Activated CD4-positive, alpha-beta T cell treated with anti-CD3 and anti-CD28 coated beads, Interleukin-2, Interleukin-6, amounts not matched to agents 100 ng/mL and 50 ng/mL, durations not matched to agents 16 hours and 8 hours (primary cell): ENCODE data around the gene KCNIP4.

ENCODE experiments used
- DNase-seq: peaks from one replicate; pipeline ENCODE4 v3.0.0-alpha.2; 2020

The KCNIP4 gene

DNA sequence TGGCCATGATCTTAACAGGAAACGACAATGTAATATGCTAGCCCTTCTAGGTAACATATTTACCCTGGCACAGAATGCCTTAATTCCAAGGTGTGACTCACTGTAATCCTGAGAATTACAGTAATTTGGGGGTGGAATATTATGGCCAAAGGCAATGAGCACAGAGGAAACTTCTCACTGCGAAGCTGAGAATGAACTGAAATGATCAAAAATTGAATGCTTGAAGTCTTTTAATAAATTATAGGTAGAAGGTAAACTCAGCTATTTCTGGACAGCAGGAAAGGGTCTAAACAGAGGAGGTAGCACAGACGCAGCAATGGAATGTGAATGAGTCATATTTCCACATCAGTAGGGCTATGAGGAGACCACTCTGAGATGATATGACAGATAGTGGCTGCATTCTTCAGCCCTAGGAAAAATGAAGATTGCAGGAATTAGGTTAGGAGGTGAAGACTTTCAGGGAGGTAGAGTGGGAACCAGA is 935.7 kb downstream of the KCNIP4 start:
- DNase-seq, result no peak

- DNase-seq, result no peak
Observed at GRCh38 chr4:21011106-21011505, 937.5 kb downstream of the KCNIP4 start.

DNA sequence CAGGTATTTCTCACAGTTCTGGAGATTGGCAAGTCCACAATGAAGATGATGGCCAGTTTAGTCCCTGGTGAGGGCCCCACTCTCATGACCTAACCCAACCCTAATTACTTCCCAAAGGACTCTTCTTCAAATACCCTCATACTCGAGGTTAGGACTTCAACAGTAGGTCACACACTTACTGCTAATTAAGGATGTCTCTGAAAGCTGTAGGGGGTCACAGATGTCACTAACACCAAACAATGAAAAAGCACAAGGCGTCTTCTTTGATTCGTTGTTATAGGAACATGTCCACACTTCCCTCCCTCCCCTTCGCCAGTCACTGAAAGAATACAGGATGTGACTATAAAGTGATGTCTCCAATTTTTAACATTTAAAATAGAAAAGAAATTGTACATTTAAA is 938.6 kb downstream of the KCNIP4 start:
- DNase-seq, result no peak

DNA sequence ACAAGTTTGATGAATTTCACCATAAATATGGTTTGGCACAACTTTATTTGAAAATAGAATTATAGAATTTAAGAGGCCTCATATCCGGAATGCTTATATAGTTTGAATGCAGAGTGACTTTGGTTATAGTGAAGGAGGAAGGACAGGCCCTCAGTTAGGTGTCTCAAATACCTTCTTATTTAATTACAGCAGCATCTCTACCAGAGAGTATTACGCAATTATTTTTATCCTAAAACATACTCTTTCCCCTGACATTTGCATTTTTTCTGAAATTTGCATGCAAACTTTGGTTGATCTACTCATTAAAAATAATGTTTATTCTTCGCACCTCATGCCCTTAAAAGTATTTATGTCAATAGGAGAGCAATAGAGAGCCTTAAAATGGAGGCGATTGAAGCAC is 942.9 kb downstream of the KCNIP4 start:
- no peak for DNase-seq

DNA sequence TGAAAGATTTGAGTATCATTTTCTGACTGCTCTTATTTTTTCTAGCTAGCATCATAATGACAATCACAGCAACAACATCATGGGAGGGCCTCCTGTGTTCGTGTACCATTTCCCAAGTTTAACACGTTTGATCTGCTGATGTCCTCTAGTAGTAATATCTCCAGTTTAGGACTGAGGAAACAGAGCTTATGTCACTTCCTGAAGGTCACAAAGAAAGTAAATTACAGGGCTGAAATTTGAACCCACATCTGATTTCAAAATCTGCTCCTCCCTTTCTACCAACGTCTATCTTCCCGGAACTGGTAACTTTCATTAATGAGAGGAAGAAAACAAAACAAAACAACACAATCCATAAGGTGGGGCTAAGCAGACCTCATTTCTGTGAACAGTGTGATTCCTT is 945.6 kb downstream of the KCNIP4 start:
- DNase-seq, result no peak

DNA sequence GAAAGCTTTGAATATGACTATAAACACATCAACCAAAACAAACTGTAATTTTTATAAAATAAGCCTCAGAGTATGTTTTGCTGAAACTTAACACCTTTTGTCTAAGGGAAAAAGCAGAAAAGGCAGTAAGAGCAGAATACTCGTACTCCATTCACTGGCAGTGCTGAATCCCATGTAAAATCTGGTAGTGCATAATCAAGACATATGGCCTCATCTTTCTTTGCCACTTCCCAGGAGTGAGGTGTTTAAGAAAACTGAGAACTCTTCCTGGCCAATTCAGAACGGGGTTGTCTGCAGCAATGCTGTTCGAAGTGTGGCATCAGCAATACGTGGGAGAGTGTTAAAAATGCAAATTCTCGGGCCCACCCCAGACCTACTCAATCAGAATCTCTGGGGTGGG is 946.3 kb downstream of the KCNIP4 start:
- DNase-seq, result no peak

- no peak for DNase-seq
Observed at GRCh38 chr4:21001490-21001889, 947.1 kb downstream of the KCNIP4 start.

DNA sequence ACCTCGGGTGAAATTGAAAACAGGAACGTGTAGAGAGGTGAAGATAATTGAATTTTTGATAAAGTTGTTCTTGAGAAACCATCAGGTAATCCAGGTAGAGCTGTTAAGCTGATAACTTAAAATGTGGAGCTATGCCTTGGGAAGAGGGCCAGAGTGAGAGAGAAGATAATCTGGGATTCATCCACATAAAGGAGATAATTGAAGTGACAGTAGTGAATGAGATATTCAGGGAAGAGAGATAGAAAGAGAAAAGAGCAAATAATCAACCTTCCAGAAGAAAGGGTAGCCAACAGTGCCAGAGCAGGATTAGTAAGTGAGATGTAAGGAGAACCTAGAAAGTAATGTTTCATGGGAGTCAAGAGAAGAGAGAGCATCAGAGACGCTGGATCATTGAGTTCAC is 950.7 kb downstream of the KCNIP4 start:
- no peak for DNase-seq

DNA sequence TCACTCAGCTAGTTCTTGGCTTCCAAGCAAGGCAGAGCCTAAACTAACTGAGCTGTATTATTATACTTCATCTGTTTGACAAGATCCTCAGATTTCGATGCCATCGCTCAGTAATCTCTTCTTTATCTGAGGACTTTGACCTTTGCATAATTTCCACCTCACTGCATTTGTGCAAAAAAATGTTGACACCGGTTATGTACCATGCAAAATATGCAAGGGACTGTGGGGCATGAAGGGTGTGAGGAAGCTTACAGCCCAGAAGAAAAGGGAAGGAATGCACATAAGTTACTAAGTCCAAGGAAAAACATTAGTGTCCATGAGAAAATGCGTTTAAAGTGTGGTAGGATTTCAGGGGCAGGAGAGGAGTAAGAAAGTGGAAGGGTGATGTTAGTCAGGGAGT is 953.0 kb downstream of the KCNIP4 start:
- DNase-seq, result no peak

- no peak for DNase-seq
Observed at GRCh38 chr4:20995015-20995414, 953.6 kb downstream of the KCNIP4 start.

- no peak for DNase-seq
Observed at GRCh38 chr4:20992002-20992401, 956.6 kb downstream of the KCNIP4 start.

- DNase-seq, result no peak
Observed at GRCh38 chr4:20987191-20987590, 961.4 kb downstream of the KCNIP4 start.

GRCh38 chr4:20984576-20984836 is 964.1 kb downstream of the KCNIP4 start:
- no peak for DNase-seq

GRCh38 chr4:20983763-20984575 is 964.6 kb downstream of the KCNIP4 start:
- DNase-seq, result no peak

DNA sequence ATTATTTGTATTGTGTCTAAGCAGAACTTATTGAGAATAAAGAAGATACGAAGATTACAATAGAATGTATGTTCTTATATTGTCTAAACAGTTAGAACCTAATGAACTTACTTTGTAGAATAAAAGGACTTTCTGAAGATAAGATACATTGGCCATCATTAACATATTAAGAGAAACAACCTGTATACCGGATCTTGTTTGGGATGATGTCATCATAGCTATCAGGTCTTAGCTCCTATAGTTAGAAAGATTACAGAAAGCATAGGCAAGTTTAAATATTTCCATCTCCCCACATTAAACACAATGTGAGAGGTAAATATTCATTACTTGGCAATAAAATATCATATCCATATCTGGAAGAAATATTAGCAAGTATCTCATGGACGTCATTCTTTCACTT is 966.0 kb downstream of the KCNIP4 start:
- DNase-seq, result no peak

DNA sequence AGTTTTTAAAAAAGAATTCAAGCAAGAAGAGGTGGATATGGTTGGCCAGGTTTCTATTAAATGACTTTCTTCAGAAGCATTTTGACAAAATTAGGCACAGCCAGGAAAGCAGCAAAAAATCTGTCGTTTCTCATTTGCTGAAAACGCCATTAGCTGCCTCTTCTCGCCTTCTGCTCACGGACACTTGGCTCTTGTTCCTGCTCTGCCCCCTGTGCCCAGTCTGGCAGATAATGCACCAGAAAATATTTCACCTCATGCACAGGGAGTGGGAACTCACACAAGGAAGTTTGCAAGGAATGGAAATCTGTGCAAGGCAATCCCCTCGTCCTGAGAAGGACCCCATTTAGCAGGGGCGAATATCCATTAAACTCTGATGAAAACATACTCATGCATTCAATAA is 988.3 kb downstream of the KCNIP4 start:
- DNase-seq, result no peak

DNA sequence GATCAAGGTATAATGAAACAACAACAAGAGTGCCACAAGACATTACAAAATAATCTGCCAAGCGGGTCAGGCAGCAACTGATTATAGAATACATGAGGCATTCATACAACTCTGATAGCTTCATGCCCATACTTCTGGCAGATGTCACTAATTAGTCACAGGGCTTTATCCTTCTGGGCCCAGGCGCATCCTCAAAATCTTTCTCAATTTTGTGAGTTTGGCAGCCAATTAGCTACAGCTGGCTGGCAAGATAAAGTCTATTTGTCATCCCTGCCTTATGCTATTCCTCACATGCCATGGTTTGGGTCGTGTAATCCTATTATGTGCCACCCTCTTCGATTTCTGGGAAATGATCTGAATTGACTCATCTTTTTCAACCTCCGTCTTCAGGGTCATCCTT is 994.0 kb downstream of the KCNIP4 start:
- DNase-seq, result no peak

GRCh38 chr4:20944961-20945360 is 1003.6 kb downstream of the KCNIP4 start:
- no peak for DNase-seq

DNA sequence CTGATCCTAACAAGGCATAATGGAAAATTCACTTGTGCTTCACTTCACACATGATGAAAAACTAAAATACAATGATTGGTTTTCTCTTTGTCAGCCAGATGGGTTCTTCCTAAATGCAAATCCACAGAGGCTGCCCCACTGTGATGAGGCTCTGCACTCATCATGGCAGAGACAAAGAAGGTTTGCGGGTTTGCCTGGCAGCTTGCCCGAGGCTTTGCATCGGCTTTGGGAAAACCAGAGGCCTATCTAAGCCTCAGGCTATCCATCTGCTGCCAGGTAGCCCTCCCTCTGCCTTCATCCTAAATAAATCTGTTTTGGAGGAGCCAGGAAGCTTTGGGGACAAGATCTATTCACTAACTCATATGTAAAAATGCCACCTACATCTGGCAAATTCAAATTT is 1004.1 kb downstream of the KCNIP4 start:
- no peak for DNase-seq

- DNase-seq, result no peak
Observed at GRCh38 chr4:20938204-20938603, 1010.4 kb downstream of the KCNIP4 start.

DNA sequence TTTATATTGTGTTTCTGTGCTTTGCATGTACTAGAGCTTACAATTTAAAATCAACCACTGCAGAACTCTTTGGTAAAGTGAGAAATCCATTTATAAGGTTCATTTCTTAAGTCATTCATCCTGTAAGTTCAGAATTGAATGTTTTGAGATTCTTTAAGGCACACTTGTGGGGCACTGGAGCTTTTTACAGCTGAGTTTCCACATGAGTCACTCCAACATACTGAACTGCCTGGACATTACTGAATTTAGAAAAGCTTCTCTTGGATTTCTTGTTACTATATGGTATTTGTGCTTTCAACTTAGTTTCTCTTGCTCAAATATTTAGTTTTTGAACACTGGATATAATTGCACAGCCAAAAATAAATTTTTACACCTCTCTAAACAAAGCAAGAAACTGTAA is 1022.0 kb downstream of the KCNIP4 start:
- no peak for DNase-seq

- DNase-seq, result no peak
Observed at GRCh38 chr4:20925176-20925575, 1023.4 kb downstream of the KCNIP4 start.

- no peak for DNase-seq
Observed at GRCh38 chr4:20922962-20923361, 1025.6 kb downstream of the KCNIP4 start.

DNA sequence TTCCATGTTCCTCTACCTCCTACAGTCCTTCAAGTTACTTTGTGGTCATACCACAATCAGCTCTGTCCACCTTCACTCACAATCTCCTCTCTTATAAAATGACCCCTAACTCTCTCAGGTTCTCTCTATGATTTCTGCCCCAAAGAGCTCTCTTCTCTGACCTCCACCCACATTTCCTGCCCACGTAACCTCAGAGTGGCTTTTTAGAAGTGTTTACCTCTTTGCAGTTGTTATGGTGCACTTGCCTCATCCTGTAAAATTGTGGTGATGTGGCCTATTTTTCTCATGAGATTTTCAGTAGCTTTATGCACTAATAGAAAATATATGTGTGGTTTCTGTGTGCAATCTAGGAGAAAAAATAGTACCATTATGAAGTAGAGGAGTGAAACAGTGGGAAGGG is 1032.5 kb downstream of the KCNIP4 start:
- peak; percentile 11 for DNase-seq

- DNase-seq, result no peak
Observed at GRCh38 chr4:20904966-20905365, 1043.6 kb downstream of the KCNIP4 start.
